Kidney (tissue), 14 donors: ENCODE data around the gene SMIM12. TPM values are rescaled to one million over a fixed set of nuclear protein-coding genes. Genes with fewer than 3 reads are reported as not detected.

Source experiments
- DNase-seq, 5 donors: peaks; one replicate each; pipeline ENCODE4 v3.0.0-alpha.2; 2013 to 2020
- FAIRE-seq: peaks from 2 replicates; lab custom pipeline; 2012; peaks lifted over from hg19 to GRCh38; lab: Jason Lieb, UNC
- H3K27ac ChIP-seq, 2 donors: one replicate each; pipeline ENCODE4 v1.7.0; 2013; ENCODE audit warnings: low read depth in 2 of 2, low read length in 2 of 2, inconsistent platforms in 1 of 2
- H3K27me3 ChIP-seq: one replicate; pipeline ENCODE4 v1.7.1; 2013; ENCODE audit warnings: low read length, inconsistent platforms; ENCODE audit not compliant: control insufficient read depth, insufficient read depth
- H3K36me3 ChIP-seq, 3 donors: one replicate each; pipeline versions ENCODE4 v1.7.0 to v1.7.1; 2013; ENCODE audit warnings: low read length in 3 of 3, control low read depth in 1 of 3, inconsistent platforms in 1 of 3; ENCODE audit not compliant: insufficient read depth in 3 of 3, control insufficient read depth in 2 of 3
- H3K4me1 ChIP-seq, 3 donors: one replicate each; pipeline versions ENCODE4 v1.7.0 to v1.7.1; 2013; ENCODE audit warnings: low read length in 3 of 3, inconsistent platforms in 1 of 3, low read depth in 1 of 3; ENCODE audit not compliant: control insufficient read depth in 2 of 3, insufficient read depth in 2 of 3
- H3K4me3 ChIP-seq, 3 donors: one replicate each; pipeline versions ENCODE4 v1.7.0 to v1.8.1; 2013; ENCODE audit warnings: low read length in 3 of 3, control low read depth in 1 of 3, inconsistent platforms in 1 of 3
- H3K9ac ChIP-seq, 3 donors: one replicate each; pipeline versions ENCODE4 v1.7.0 to v1.7.1; 2013; ENCODE audit warnings: low read length in 3 of 3, control low read depth in 1 of 3, inconsistent platforms in 1 of 3
- H3K9me3 ChIP-seq, 3 donors: one replicate each; pipeline versions ENCODE4 v1.7.0 to v1.7.1; 2013; ENCODE audit warnings: low read length in 3 of 3, control low read depth in 1 of 3, inconsistent platforms in 1 of 3; ENCODE audit not compliant: control insufficient read depth in 2 of 3, insufficient read depth in 1 of 3
- CTCF ChIP-seq: IDR thresholded peaks from 3 replicates; pipeline ENCODE4 v1.5.1; 2012; ENCODE audit warnings: mild to moderate bottlenecking, moderate library complexity, borderline replicate concordance; ENCODE audit not compliant: insufficient read depth; ENCODE audit errors: extremely low read depth
- intact Hi-C: fragments of 100-400 bp; cut with DNase I; formaldehyde crosslinking; loops from one replicate; pipeline ENCODE4 v1.11.1; 2022
- polyA plus RNA-seq: library from polyadenylated mRNA; stranded (reverse); fragments of 350-450 nt; fragmentation: Illumina TruSeq; extraction: RNeasy Lipid Tissue Mini Kit (QIAGEN cat#74804); gene quantifications from one replicate; pipeline ENCODE4 v1.2.3, GENCODE V29; 2014; ENCODE audit warnings: low read depth, low replicate concordance; ENCODE audit not compliant: insufficient read depth
- total RNA-seq: library from RNA; stranded (reverse); fragmentation: NEBNext Ultra II Directional; extraction: Animal tissue kit (Norgen Biotek cat#: 25700); gene quantifications from one replicate; pipeline ENCODE4 v1.2.1, GENCODE V29; 2021
- donor health status: control.
- donor health status: control.
- donor health status: control.
- donor health status: control.
- donor health status: control.
- donor health status: DM: yes; HTN: yes; CAD: no.
- donor health status: Normal renal cell carcinoma (clear cell type).

SMIM12 gene
- total and polyA plus RNA-seq, 2 donors from 2014 or later = 49.2 to 85.9 TPM

GRCh38 chr1:34829250-34829649 is 30.3 kb downstream of the SMIM12 start:
- H3K36me3 ChIP-seq = peaks cover 0 to 3% (median 0%) of the 10 kb centered on the region in 3 donors
- intact Hi-C loops = no loop called here
- no peak for TF ChIP-seq CTCF
- DNase-seq = no peak
- no peak overlapping the region for H3K9ac ChIP-seq
- peaks cover 0 to 4% (median 0%) of the 10 kb centered on the region in 3 donors for H3K4me1 ChIP-seq
- no peaks in the 10 kb centered on the region for H3K9me3 ChIP-seq
- no peak for FAIRE-seq
- no peaks in the 10 kb centered on the region for H3K27me3 ChIP-seq
- no peak overlapping the region for H3K27ac ChIP-seq
- no peak overlapping the region for H3K4me3 ChIP-seq

- TF ChIP-seq CTCF = no peak
- Histone ChIP-seq H3K9me3 (no peaks in the 10 kb centered on the region), H3K36me3 (peaks cover 0 to 3% (median 0%) of the 10 kb centered on the region in 3 donors), H3K27me3 (no peaks in the 10 kb centered on the region), H3K4me3 (no peak overlapping the region), H3K27ac (no peak overlapping the region), H3K9ac (no peak overlapping the region), H3K4me1 (peaks cover 0 to 4% (median 0%) of the 10 kb centered on the region in 3 donors)
- no peak for DNase-seq
- FAIRE-seq = no peak
- intact Hi-C loops = no loop called here
Measured at GRCh38 chr1:34828611-34829010, 30.9 kb downstream of the SMIM12 start.

- intact Hi-C loops = no loop called here
- no peaks in the 10 kb centered on the region for H3K27me3 ChIP-seq
- H3K4me3 ChIP-seq = no peak overlapping the region
- FAIRE-seq (no peak), DNase-seq (no peak)
- H3K9ac ChIP-seq = no peak overlapping the region
- H3K27ac ChIP-seq = no peak overlapping the region
- H3K4me1 ChIP-seq = peaks cover 0 to 3% (median 0%) of the 10 kb centered on the region in 3 donors
- no peak for TF ChIP-seq CTCF
- H3K9me3 ChIP-seq = no peaks in the 10 kb centered on the region
- H3K36me3 ChIP-seq = no peaks in the 10 kb centered on the region
Measured at GRCh38 chr1:34827341-34827941, 32.1 kb downstream of the SMIM12 start.
